ENCODE results near the gene KY.

- TF ChIP-seq, protein P1, sequence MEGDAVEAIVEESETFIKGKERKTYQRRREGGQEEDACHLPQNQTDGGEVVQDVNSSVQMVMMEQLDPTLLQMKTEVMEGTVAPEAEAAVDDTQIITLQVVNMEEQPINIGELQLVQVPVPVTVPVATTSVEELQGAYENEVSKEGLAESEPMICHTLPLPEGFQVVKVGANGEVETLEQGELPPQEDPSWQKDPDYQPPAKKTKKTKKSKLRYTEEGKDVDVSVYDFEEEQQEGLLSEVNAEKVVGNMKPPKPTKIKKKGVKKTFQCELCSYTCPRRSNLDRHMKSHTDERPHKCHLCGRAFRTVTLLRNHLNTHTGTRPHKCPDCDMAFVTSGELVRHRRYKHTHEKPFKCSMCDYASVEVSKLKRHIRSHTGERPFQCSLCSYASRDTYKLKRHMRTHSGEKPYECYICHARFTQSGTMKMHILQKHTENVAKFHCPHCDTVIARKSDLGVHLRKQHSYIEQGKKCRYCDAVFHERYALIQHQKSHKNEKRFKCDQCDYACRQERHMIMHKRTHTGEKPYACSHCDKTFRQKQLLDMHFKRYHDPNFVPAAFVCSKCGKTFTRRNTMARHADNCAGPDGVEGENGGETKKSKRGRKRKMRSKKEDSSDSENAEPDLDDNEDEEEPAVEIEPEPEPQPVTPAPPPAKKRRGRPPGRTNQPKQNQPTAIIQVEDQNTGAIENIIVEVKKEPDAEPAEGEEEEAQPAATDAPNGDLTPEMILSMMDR (conservative IDR thresholded peaks at IDR 0.05): no peak
- no peak for TF ChIP-seq ZFX (IDR thresholded peaks at IDR 0.05)
Observed at GRCh38 chr3:134619301-134619615, 31.6 kb downstream of the KY start.
